Neural cell (in vitro differentiated cells): ENCODE results near the gene WDR35. TPM values are rescaled to one million over a fixed set of nuclear protein-coding genes. Genes with fewer than 3 reads are reported as not detected.
"Not testable (repeated sequence)": the region's sequence is repeated elsewhere in the genome, so short reads cannot be mapped to it uniquely, and the experiment has no call there.

ENCODE experiments used
- H2AFZ ChIP-seq: fragments of 200-600, 300-800 bp; sonication (generic), shearing (Covaris generic); 2 replicates; pipeline ENCODE4 v1.6.0; 2014; ENCODE audit warnings: low read depth, mild to moderate bottlenecking, antibody characterized with exemption, low read length, moderate library complexity
- H3F3A ChIP-seq: fragments of 200-600 bp; shearing (Covaris generic); 2 replicates; pipeline ENCODE4 v1.6.1; 2016; ENCODE audit warnings: mild to moderate bottlenecking, moderate library complexity, mixed read lengths, antibody characterized with exemption, low read length; ENCODE audit not compliant: insufficient read depth, poor library complexity, severe bottlenecking
- H3K27ac ChIP-seq: fragments of 200-600, 300-800 bp; sonication (generic), shearing (Covaris generic); 2 replicates; pipeline ENCODE4 v1.5.1; 2014; ENCODE audit warnings: mild to moderate bottlenecking, low read length, moderate library complexity
- H3K27me3 ChIP-seq: fragments of 300-800, 200-600 bp; sonication (generic), shearing (Covaris generic); 2 replicates; pipeline ENCODE4 v1.6.0; 2014; ENCODE audit warnings: mild to moderate bottlenecking, low read depth, low read length, moderate library complexity; ENCODE audit not compliant: insufficient read depth
- H3K36me3 ChIP-seq: fragments of 300-800, 200-600 bp; sonication (generic), shearing (Covaris generic); 2 replicates; pipeline ENCODE4 v1.5.1; 2014; ENCODE audit warnings: mild to moderate bottlenecking, antibody characterized with exemption, low read length, moderate library complexity; ENCODE audit not compliant: insufficient read depth
- H3K4me2 ChIP-seq: fragments of 300-800, 200-600 bp; sonication (generic), shearing (Covaris generic); 2 replicates; pipeline ENCODE4 v1.6.0; 2014; ENCODE audit warnings: mild to moderate bottlenecking, low read length
- H3K4me3 ChIP-seq: fragments of 300-800, 200-600 bp; sonication (generic), shearing (Covaris generic); 2 replicates; pipeline ENCODE4 v1.5.1; 2014; ENCODE audit warnings: mild to moderate bottlenecking, low read length, moderate library complexity
- H3K79me2 ChIP-seq: fragments of 200-600 bp; shearing (Covaris generic); replicated peaks from 2 replicates; pipeline ENCODE4 v1.6.0; 2014; ENCODE audit warnings: mild to moderate bottlenecking, low read length, moderate library complexity; ENCODE audit not compliant: insufficient read depth
- H3K9ac ChIP-seq: fragments of 300-800, 200-600 bp; sonication (generic), shearing (Covaris generic); 2 replicates; pipeline ENCODE4 v1.6.1; 2016; ENCODE audit warnings: mild to moderate bottlenecking, low read length, mixed read lengths
- H3K9me2 ChIP-seq: fragments of 200-600 bp; shearing (Covaris generic); 2 replicates; pipeline ENCODE4 v1.6.1; 2016; ENCODE audit warnings: mild to moderate bottlenecking, low read length, mixed read lengths; ENCODE audit not compliant: insufficient read depth
- H3K9me3 ChIP-seq: fragments of 200-600, 300-800 bp; sonication (generic), shearing (Covaris generic); 2 replicates; pipeline ENCODE4 v1.6.1; 2016; ENCODE audit warnings: mild to moderate bottlenecking, mixed run types, low read length, moderate library complexity, mixed read lengths
- H4K20me1 ChIP-seq: fragments of 200-600 bp; shearing (Covaris generic); 2 replicates; pipeline ENCODE4 v1.6.1; 2016; ENCODE audit warnings: mild to moderate bottlenecking, mixed run types; ENCODE audit not compliant: insufficient read depth
- CTCF ChIP-seq: fragments of 450-650 bp; IDR thresholded peaks from 2 replicates; pipeline ENCODE4 v1.5.1; 2014; ENCODE audit warnings: antibody characterized with exemption, mild to moderate bottlenecking, moderate library complexity; ENCODE audit not compliant: poor library complexity, severe bottlenecking
- EP300 ChIP-seq: fragments of 450-650 bp; conservative IDR thresholded peaks from 2 replicates; pipeline ENCODE4 v1.6.1; 2014; ENCODE audit warnings: antibody characterized with exemption, mild to moderate bottlenecking, moderate library complexity; ENCODE audit not compliant: poor library complexity, severe bottlenecking
- EZH2 ChIP-seq: fragments of 200-600, 300-800 bp; shearing (Covaris generic), sonication (generic); IDR thresholded peaks from 2 replicates; pipeline ENCODE4 v1.6.1; 2014; ENCODE audit warnings: antibody characterized with exemption, low read length, borderline replicate concordance, mild to moderate bottlenecking; ENCODE audit not compliant: insufficient read depth, poor library complexity, severe bottlenecking
- MXI1 ChIP-seq: fragments of 450-650 bp; conservative IDR thresholded peaks from 2 replicates; pipeline ENCODE4 v1.6.1; 2014; ENCODE audit warnings: antibody characterized with exemption, mild to moderate bottlenecking; ENCODE audit not compliant: poor library complexity, severe bottlenecking
- POLR2AphosphoS5 ChIP-seq: IDR thresholded peaks from 2 replicates; pipeline ENCODE4 v1.6.1; 2012
- RAD21 ChIP-seq: fragments of 450-650 bp; conservative IDR thresholded peaks from 2 replicates; pipeline ENCODE4 v1.6.1; 2014; ENCODE audit warnings: antibody characterized with exemption, mild to moderate bottlenecking, moderate library complexity
- REST ChIP-seq: IDR thresholded peaks from 2 replicates; pipeline ENCODE4 v1.6.1; 2012; ENCODE audit warnings: borderline replicate concordance
- SMC3 ChIP-seq: fragments of 450-650 bp; conservative IDR thresholded peaks from 2 replicates; pipeline ENCODE4 v1.6.1; 2014; ENCODE audit warnings: antibody characterized with exemption, mild to moderate bottlenecking, moderate library complexity; ENCODE audit not compliant: poor library complexity
- TAF1 ChIP-seq: IDR thresholded peaks from 2 replicates; pipeline ENCODE4 v1.6.1; 2012; ENCODE audit warnings: low read depth
- polyA plus RNA-seq: library from polyadenylated mRNA; depleted of rRNA; stranded (reverse); fragments of >200 nt; gene quantifications from 2 replicates; pipeline ENCODE4 v1.2.3, GENCODE V29; 2014

Gene WDR35
- polyA plus RNA-seq, 1 donor from 2014 or later, result 14.2 TPM

GRCh38 chr2:19881908-19882265 is 108.0 kb downstream of the WDR35 start:
- H3K27me3 ChIP-seq, result no peaks in the 10 kb centered on the region
- no peak overlapping the region for H2AFZ ChIP-seq
- no peak overlapping the region for H3K4me2 ChIP-seq
- no peaks in the 10 kb centered on the region for H3K79me2 ChIP-seq
- no peaks in the 10 kb centered on the region for H3K9me3 ChIP-seq
- H3K27ac ChIP-seq, result no peak overlapping the region
- no peaks in the 10 kb centered on the region for H3K9me2 ChIP-seq
- TF ChIP-seq RAD21 (no peak), CTCF (no peak), EP300 (no peak), MXI1 (no peak), REST (no peak), POLR2AphosphoS5 (no peak), SMC3 (no peak), TAF1 (no peak), EZH2 (no peak)
- H3K9ac ChIP-seq, result no peak overlapping the region
- no peaks in the 10 kb centered on the region for H4K20me1 ChIP-seq
- no peaks in the 10 kb centered on the region for H3F3A ChIP-seq
- no peaks in the 10 kb centered on the region for H3K36me3 ChIP-seq
- H3K4me3 ChIP-seq, result no peak overlapping the region

GRCh38 chr2:19881221-19881907 is 108.5 kb downstream of the WDR35 start:
- TF ChIP-seq SMC3 (no peak), RAD21 (no peak), EZH2 (no peak), MXI1 (no peak)
- Histone ChIP-seq H4K20me1 (no peaks in the 10 kb centered on the region), H3K9me3 (no peaks in the 10 kb centered on the region), H3K36me3 (no peaks in the 10 kb centered on the region), H3K9ac (no peak overlapping the region), H3K27ac (no peak overlapping the region), H3K4me3 (no peak overlapping the region), H3K79me2 (no peaks in the 10 kb centered on the region), H2AFZ (no peak overlapping the region), H3K27me3 (no peaks in the 10 kb centered on the region), H3F3A (no peaks in the 10 kb centered on the region), H3K4me2 (no peak overlapping the region), H3K9me2 (no peaks in the 10 kb centered on the region)

- H2AFZ ChIP-seq, H3K9ac ChIP-seq, H3K27me3 ChIP-seq, H3K36me3 ChIP-seq, H3K9me3 ChIP-seq, H3K4me3 ChIP-seq, H3K9me2 ChIP-seq, H3K4me2 ChIP-seq, H4K20me1 ChIP-seq, H3F3A ChIP-seq, H3K79me2 ChIP-seq, H3K27ac ChIP-seq: not testable (repeated sequence)
These were observed 109.7 kb downstream of the WDR35 start for GRCh38 chr2:19880191-19880590.
